ENCODE results near the gene WWOX. TPM values are rescaled to one million over a fixed set of nuclear protein-coding genes. Genes with fewer than 3 reads are reported as not detected.

WWOX gene
- total RNA-seq, 3 donors from 2014 or later: 11.7 to 18.0 (median 13.8) TPM

DNA sequence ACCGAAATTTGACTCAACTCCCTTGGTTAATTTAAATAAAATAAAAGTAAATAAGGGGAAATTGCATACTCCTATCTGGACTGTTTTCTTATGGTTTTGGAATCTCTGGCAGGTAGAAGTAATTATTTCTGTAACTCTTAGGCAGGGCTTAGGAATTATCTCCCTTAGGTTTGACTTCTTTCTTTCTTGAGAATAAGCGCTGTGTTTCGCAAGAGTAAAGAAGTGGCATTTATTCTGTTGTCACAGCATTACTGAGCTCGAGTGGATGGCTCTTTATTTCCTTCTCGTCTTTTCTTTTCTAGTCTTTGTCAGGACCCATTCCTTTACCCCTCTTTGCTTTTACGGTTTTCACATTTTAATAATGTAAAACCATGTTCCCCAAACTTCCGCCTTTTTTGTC, 633.2 kb downstream of the WWOX start:
- Histone ChIP-seq H3K9me3 (no peaks in the 10 kb centered on the region), H3K4me3 (no peak overlapping the region), H3K4me1 (ENCODE audit: low read depth) (no peaks in the 10 kb centered on the region), H3K36me3 (ENCODE audit: low read depth) (no peaks in the 10 kb centered on the region)
- intact Hi-C loops (cut with DNase I, micrococcal nuclease): no loop called here
- DNase-seq (no peak), ATAC-seq (no peak)
- TF ChIP-seq, protein P1, sequence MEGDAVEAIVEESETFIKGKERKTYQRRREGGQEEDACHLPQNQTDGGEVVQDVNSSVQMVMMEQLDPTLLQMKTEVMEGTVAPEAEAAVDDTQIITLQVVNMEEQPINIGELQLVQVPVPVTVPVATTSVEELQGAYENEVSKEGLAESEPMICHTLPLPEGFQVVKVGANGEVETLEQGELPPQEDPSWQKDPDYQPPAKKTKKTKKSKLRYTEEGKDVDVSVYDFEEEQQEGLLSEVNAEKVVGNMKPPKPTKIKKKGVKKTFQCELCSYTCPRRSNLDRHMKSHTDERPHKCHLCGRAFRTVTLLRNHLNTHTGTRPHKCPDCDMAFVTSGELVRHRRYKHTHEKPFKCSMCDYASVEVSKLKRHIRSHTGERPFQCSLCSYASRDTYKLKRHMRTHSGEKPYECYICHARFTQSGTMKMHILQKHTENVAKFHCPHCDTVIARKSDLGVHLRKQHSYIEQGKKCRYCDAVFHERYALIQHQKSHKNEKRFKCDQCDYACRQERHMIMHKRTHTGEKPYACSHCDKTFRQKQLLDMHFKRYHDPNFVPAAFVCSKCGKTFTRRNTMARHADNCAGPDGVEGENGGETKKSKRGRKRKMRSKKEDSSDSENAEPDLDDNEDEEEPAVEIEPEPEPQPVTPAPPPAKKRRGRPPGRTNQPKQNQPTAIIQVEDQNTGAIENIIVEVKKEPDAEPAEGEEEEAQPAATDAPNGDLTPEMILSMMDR (IDR thresholded peaks at IDR 0.05): no peak

DNA sequence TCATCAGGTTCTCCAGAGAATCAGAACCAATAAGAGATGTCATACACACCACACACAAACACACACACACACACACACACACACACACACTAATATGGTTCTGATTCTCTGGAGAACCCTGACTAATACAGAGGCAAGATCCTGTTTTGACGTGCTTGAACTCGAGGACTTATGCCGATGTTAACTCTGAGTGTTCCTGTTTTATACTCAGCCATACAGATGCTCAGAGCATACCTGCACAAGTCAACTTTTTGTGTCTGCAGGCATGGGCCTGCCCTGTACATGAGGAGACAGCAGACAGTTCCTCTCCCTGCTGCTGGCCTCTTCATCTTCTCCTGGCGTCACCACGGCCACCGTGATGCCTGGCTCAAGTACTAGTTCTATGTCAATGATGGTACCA, 635.9 kb downstream of the WWOX start:
- Histone ChIP-seq H3K36me3 (ENCODE audit: low read depth) (no peaks in the 10 kb centered on the region), H3K4me3 (no peak overlapping the region), H3K9me3 (no peaks in the 10 kb centered on the region), H3K4me1 (ENCODE audit: low read depth) (no peaks in the 10 kb centered on the region)
- DNase-seq: no peak
- TF ChIP-seq, protein P1 (IDR thresholded peaks at IDR 0.05): no peak
- intact Hi-C loops (cut with DNase I, micrococcal nuclease): no loop called here
- ATAC-seq: no peak

DNA sequence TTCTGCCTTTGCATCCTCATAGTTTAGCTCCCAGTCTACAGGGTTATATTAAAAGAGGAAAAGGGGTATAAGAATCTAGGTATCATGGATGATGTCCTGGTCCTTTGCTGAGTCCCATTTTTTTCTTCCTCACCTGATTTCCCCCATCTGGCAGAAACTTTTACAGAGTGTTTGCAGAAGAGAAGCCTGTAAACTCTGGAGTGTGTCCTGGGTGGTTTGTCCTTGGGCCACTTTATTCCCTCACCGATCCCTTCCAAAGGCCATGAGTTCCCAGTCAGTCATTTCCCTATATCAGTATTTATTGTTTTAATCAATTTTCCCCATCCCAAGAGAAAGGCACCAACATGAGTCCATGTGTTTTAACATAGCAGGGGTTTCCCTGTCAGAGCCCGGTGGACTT, 638.2 kb downstream of the WWOX start:
- DNase-seq: no peak
- no peaks in the 10 kb centered on the region for H3K9me3 ChIP-seq
- no peaks in the 10 kb centered on the region for H3K36me3 ChIP-seq (ENCODE audit: low read depth)
- H3K4me1 ChIP-seq (ENCODE audit: low read depth): no peaks in the 10 kb centered on the region
- intact Hi-C loops (cut with DNase I, micrococcal nuclease): no loop called here
- TF ChIP-seq, protein P1 (IDR thresholded peaks at IDR 0.05): no peak
- ATAC-seq: no peak
- H3K4me3 ChIP-seq: no peak overlapping the region

DNA sequence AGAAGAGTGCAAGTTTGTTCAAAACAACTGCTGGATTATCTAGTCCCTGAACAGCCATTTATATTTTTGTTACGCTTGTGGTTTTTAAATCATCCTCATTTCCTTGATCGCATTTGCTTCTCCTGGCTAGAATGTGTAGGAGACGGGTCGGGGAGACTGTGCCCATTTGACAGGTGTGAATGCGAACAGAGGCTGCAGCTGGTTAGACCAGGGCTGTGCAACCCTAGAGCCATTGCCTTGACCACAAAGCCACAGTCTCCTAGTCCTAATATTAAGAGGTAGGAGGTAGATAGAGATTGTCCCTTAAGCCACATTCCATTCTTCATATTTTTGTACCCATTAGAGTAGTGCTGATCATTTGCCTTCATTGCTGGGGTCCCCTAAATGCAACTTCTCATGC, 639.1 kb downstream of the WWOX start:
- ATAC-seq (no peak), DNase-seq (no peak)
- Histone ChIP-seq H3K9me3 (no peaks in the 10 kb centered on the region), H3K4me1 (ENCODE audit: low read depth) (peaks cover 8% of the 10 kb centered on the region), H3K36me3 (ENCODE audit: low read depth) (no peaks in the 10 kb centered on the region), H3K4me3 (no peak overlapping the region)
- TF ChIP-seq, protein P1 (IDR thresholded peaks at IDR 0.05): no peak
- intact Hi-C loops (cut with DNase I, micrococcal nuclease): no loop called here

DNA sequence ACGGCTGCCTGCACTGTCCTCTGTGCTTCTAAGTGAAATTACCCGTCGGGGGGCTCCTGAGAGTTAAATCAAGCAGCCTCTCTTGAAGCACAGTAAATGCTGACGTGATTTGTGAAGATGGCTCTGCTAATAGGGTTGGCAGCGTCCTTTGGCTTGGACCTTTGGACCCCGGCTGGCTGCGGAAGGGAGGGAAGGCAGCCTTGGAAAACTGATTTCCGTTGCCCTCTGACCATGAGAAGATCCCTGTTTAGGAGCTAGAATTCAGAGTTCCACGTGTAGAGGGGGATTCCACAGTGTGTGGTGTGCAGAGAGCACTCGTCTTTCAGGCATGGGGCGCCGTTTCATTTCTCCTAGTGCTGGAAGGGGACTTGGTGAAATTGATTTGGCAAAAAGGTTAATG, 640.8 kb downstream of the WWOX start:
- ATAC-seq (no peak), DNase-seq (no peak)
- TF ChIP-seq, protein P1 (IDR thresholded peaks at IDR 0.05): no peak
- Histone ChIP-seq H3K9me3 (no peaks in the 10 kb centered on the region), H3K4me3 (no peak overlapping the region), H3K4me1 (ENCODE audit: low read depth) (peaks cover 25% of the 10 kb centered on the region), H3K36me3 (ENCODE audit: low read depth) (no peaks in the 10 kb centered on the region)
- intact Hi-C loops (cut with DNase I, micrococcal nuclease): no loop called here
